GM12875 (cell line): ENCODE data around the gene DDX5.

Experiments used
- H3K4me3 ChIP-seq: one replicate; pipeline ENCODE4 v1.5.1; 2011; ENCODE audit warnings: low read depth, low read length, control low read depth
- CTCF ChIP-seq: IDR thresholded peaks from 2 replicates; pipeline ENCODE4 v1.5.1; 2011; ENCODE audit warnings: low read depth, mild to moderate bottlenecking, control low read depth, inconsistent platforms, low read length, moderate library complexity, borderline replicate concordance; ENCODE audit not compliant: insufficient read depth

DDX5 gene

GRCh38 chr17:64494121-64494520, 12.0 kb downstream of the DDX5 start:
- H3K4me3 ChIP-seq, result no peak overlapping the region
- TF ChIP-seq CTCF, result no peak

DNA sequence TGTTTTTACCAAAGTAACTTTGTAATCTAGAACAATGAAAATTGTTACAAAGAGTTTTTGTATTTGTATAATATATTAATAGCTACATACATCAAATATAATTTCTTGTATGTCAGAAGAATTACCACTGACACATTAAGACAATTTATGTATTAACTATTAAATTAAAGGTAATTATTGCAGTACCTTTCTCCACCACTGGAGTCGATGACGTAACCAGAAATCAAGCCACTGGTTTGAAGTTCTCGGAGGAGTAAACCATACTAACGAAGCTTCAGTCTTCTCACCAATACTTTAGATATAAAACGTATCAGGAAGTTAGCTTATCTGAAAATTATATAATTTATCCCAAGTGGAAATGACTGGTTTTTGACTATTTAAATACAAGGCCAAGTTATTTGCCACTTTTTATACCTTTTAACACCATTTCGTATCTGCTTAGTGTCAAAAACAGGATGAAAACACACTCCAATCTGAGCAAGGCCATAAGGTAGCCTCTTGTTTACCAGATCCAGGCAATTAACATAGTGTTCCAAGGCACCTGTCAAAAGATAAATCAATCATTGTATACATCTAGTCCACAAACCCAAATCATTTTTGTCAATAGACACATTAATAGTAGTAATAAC, 13.5 kb downstream of the DDX5 start:
- peak; percentile 14; the same call in 1 of the 2 replicates for TF ChIP-seq CTCF
- no peak overlapping the region for H3K4me3 ChIP-seq

DNA sequence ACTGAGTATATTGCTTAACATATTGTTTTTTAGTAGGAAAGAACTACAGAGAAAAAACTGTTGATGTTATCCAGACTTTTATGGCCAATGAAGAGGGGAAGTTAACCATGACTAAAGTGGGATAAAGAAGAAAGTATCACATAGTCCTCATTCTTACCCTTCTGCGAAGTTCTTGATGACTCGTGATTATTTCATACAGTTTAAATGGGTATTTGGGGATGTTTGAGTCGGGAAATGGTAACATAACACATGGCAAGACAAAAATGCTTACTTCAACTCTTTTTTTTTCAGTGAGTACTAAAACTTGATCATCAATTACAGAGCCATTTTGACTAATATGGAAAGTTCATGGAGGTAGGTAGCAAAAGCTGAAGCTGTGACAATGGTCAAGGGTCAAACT, 14.1 kb downstream of the DDX5 start:
- no peak for TF ChIP-seq CTCF
- H3K4me3 ChIP-seq, result no peak overlapping the region

GRCh38 chr17:64491034-64491860, 14.8 kb downstream of the DDX5 start:
- no peak overlapping the region for H3K4me3 ChIP-seq
- TF ChIP-seq CTCF, result peak; percentile 65; the same call in 1 of the 2 replicates

- no peak for TF ChIP-seq CTCF
- no peak overlapping the region for H3K4me3 ChIP-seq
Measured at GRCh38 chr17:64488301-64488700, 17.8 kb downstream of the DDX5 start.

DNA sequence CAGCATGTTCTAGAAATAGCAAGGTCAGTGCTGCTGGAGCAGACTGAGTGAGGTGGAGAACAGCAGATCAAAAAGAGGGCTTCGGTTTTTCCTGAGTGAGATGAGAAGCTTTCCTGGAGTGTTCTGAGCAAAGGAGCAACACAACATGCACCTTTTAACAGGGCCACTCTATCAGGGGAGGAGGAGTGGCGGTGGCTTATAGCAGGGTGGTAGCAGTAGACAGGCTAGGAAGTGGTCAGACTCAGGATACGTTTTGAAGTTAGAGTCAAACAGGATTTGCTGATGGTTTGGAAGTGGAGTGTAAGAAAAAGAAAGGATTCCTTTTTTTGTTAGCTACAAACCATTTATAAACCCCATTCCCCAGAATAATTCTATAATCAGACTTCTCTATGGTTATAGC, 21.7 kb downstream of the DDX5 start:
- TF ChIP-seq CTCF, result no peak
- no peak overlapping the region for H3K4me3 ChIP-seq

- H3K4me3 ChIP-seq, result no peak overlapping the region
- TF ChIP-seq CTCF, result no peak
Measured at GRCh38 chr17:64480951-64481350, 25.1 kb downstream of the DDX5 start.
